HG03159 (cell line): ENCODE measurements around the gene CHMP1A.

Source experiments
- ATAC-seq: cut with Tn5 transposase; IDR thresholded peaks from one replicate; pipeline ENCODE4 v1.9.1; 2021; ENCODE audit warnings: mild to moderate bottlenecking, moderate library complexity; ENCODE audit not compliant: unreplicated experiment

The CHMP1A gene

GRCh38 chr16:89629827-89630610 is 27.5 kb downstream of the CHMP1A start:
- no peak for ATAC-seq

GRCh38 chr16:89624777-89625761 is 32.4 kb downstream of the CHMP1A start:
- no peak for ATAC-seq

- ATAC-seq, result no peak
These were observed 33.8 kb downstream of the CHMP1A start for GRCh38 chr16:89623511-89624261.

GRCh38 chr16:89621698-89622409 is 35.7 kb downstream of the CHMP1A start:
- no peak for ATAC-seq

GRCh38 chr16:89621136-89621697 is 36.3 kb downstream of the CHMP1A start:
- ATAC-seq, result no peak

- no peak for ATAC-seq
These were observed 37.1 kb downstream of the CHMP1A start for GRCh38 chr16:89620406-89620841.

- no peak for ATAC-seq
These were observed 37.7 kb downstream of the CHMP1A start for GRCh38 chr16:89619840-89620239.

- no peak for ATAC-seq
These were observed 39.2 kb downstream of the CHMP1A start for GRCh38 chr16:89618109-89618998.

- no peak for ATAC-seq
These were observed 40.5 kb downstream of the CHMP1A start for GRCh38 chr16:89617036-89617435.

- no peak for ATAC-seq
These were observed 40.9 kb downstream of the CHMP1A start for GRCh38 chr16:89616623-89617022.

- ATAC-seq, result no peak
These were observed 41.9 kb downstream of the CHMP1A start for GRCh38 chr16:89615596-89616090.

- no peak for ATAC-seq
These were observed 42.3 kb downstream of the CHMP1A start for GRCh38 chr16:89615176-89615575.

- ATAC-seq, result no peak
These were observed 43.5 kb downstream of the CHMP1A start for GRCh38 chr16:89613954-89614459.

GRCh38 chr16:89613231-89613953 is 44.1 kb downstream of the CHMP1A start, which contains the start of gene DPEP1:
Gene DPEP1, plus strand, starts transcription at chr16:89613642. Its CDS starts 16,769 bp downstream, at chr16:89630411.
- ATAC-seq, result no peak

GRCh38 chr16:89612415-89613166 is 44.9 kb downstream of the CHMP1A start:
- no peak for ATAC-seq

- ATAC-seq, result no peak
These were observed 47.4 kb downstream of the CHMP1A start for GRCh38 chr16:89610108-89610453.
